K562 (cell line): ENCODE measurements around the gene PAIP2. TPM values are rescaled to one million over a fixed set of nuclear protein-coding genes. Genes with fewer than 3 reads are reported as not detected.

Source experiments
- ARNT ChIP-seq, 2 experiments: fragments of 450-650 bp; IDR thresholded peaks; 2 replicates each; pipeline ENCODE4 v1.6.1; 2016; ENCODE audit warnings: mild to moderate bottlenecking in 1 of 2
- HDAC1 ChIP-seq, 2 experiments: fragments of 450-650 bp; IDR thresholded peaks; 2 replicates each; pipeline ENCODE4 v1.6.1; 2016 to 2017; ENCODE audit warnings: inconsistent platforms in 1 of 2, mild to moderate bottlenecking in 1 of 2, moderate library complexity in 1 of 2
- KAT7 ChIP-seq: sonication (generic); formaldehyde crosslinking; IDR thresholded peaks from 2 replicates; pipeline ENCODE4 v1.8.0; 2022; ENCODE audit warnings: missing genetic modification reagents, mild to moderate bottlenecking, borderline replicate concordance
- NCOA6 ChIP-seq: fragments of 450-650 bp; IDR thresholded peaks from 2 replicates; pipeline ENCODE4 v1.6.1; 2017; ENCODE audit warnings: mild to moderate bottlenecking
- NR2C2 ChIP-seq, 2 experiments: fragments of 200-800 bp in 1 of 2; sonication (Bioruptor generic) in 1 of 2; sonication (generic) in 1 of 2; formaldehyde crosslinking in 1 of 2; IDR thresholded peaks; 2 replicates each; pipeline versions ENCODE4 v1.6.1 to v1.8.0; 2016 to 2022; ENCODE audit warnings: mild to moderate bottlenecking in 1 of 2, missing compliant biosample characterization in 1 of 2, missing genetic modification characterization in 1 of 2, missing genetic modification reagents in 1 of 2
- PHF8 ChIP-seq: fragments of 200-600 bp; sonication (generic); IDR thresholded peaks from 2 replicates; pipeline ENCODE4 v1.6.1; 2012; ENCODE audit warnings: mixed run types, mild to moderate bottlenecking, inconsistent platforms, low read length, moderate library complexity, borderline replicate concordance
- PKNOX1 ChIP-seq: fragments of 450-650 bp; IDR thresholded peaks from 2 replicates; pipeline ENCODE4 v1.6.1; 2016
- STAG1 ChIP-seq: sonication (generic); formaldehyde crosslinking; IDR thresholded peaks from 2 replicates; pipeline ENCODE4 v1.5.0; 2020; ENCODE audit warnings: missing genetic modification reagents, borderline replicate concordance
- TCF3 ChIP-seq: sonication (generic); formaldehyde crosslinking; IDR thresholded peaks from 2 replicates; pipeline ENCODE4 v1.4.0; 2020; ENCODE audit warnings: mild to moderate bottlenecking, missing genetic modification reagents
- TFAP4 ChIP-seq: sonication (generic); formaldehyde crosslinking; IDR thresholded peaks from 2 replicates; pipeline ENCODE4 v1.8.0; 2022; ENCODE audit warnings: missing genetic modification reagents, mild to moderate bottlenecking, moderate library complexity, borderline replicate concordance
- ZMIZ1 ChIP-seq, 2 experiments: fragments of 150-350 bp in 1 of 2; IDR thresholded peaks; 2 replicates each; pipeline ENCODE4 v1.6.1; 2012 to 2016; ENCODE audit warnings: low read depth in 2 of 2, low read length in 2 of 2, mild to moderate bottlenecking in 1 of 2, moderate library complexity in 1 of 2
- ZNF431 ChIP-seq: sonication (generic); formaldehyde crosslinking; IDR thresholded peaks from 2 replicates; pipeline ENCODE4 v1.8.0; 2022; ENCODE audit warnings: mild to moderate bottlenecking, missing genetic modification reagents
- polyA plus RNA-seq, 8 experiments: library from polyadenylated mRNA; depleted of rRNA in 4 of 8; stranded (reverse) in 5 of 8; unstranded in 3 of 8; fragments of >200 nt; fragmentation: Nextera tagmentation in 2 of 8; fragmentation: Illumina TruSeq in 1 of 8; extraction: Ambion mirVana in 2 of 8; extraction: Trizol in 1 of 8; gene quantifications; 2 replicates each; pipeline versions ENCODE4 v1.2.1 to v1.2.3, GENCODE V29; 2011 to 2014; ENCODE audit warnings: inconsistent platforms in 1 of 8, missing spikeins in 1 of 8
- total RNA-seq, 7 experiments: library from RNA; depleted of rRNA in 6 of 7; stranded (reverse); fragments of >200 nt in 6 of 7; fragmentation: Illumina TruSeq in 2 of 7; extraction: Trizol in 2 of 7; gene quantifications; 2 replicates each; pipeline versions ENCODE4 v1.2.1 to v1.2.3, GENCODE V29; 2011 to 2021; ENCODE audit warnings: low replicate concordance in 1 of 7

Gene PAIP2
- total and polyA plus RNA-seq, 9 of the 15 experiments (the other 6 are each of a cell fraction or from before 2014, with no cell fraction given), result 78.3 to 187 (median 128) TPM

- TF ChIP-seq TCF3 (CRISPR knock-in tag), result 0 out of 2 replicates have a peak, but pooled peaks have one; percentile 12
- TF ChIP-seq TFAP4, result peak; percentile 56; the same call in 1 of the 2 replicates
- TF ChIP-seq ZNF431 (CRISPR knock-in tag), result no peak
- TF ChIP-seq ZMIZ1 (IDR thresholded peaks at IDR 0.05; ENCODE audit: low read depth in 2 of 2, low read length in 2 of 2), result 0 out of 4 replicates have a peak, but pooled peaks of 1 of the 2 experiments have one; percentile 52
- TF ChIP-seq ARNT (IDR thresholded peaks at IDR 0.05), result peak in 1 of 2 experiments; percentile 44; a peak in 1 of 4 replicates
- TF ChIP-seq PKNOX1, result 0 out of 2 replicates have a peak, but pooled peaks have one; percentile 15
- TF ChIP-seq STAG1 (CRISPR knock-in tag), result peak; percentile 20; the same call in 1 of the 2 replicates
- TF ChIP-seq NCOA6, result no peak
- TF ChIP-seq KAT7 (CRISPR knock-in tag), result 0 out of 2 replicates have a peak, but pooled peaks have one; percentile 26
- TF ChIP-seq PHF8, result peak; percentile 29; the same call in 1 of the 2 replicates
- TF ChIP-seq NR2C2 (CRISPR knock-in tag; IDR thresholded peaks at IDR 0.05), result no peak
- peak; percentile 77; the same call in 1 of the 2 replicates for TF ChIP-seq NR2C2 (tag; IDR thresholded peaks at IDR 0.05)
- TF ChIP-seq HDAC1 (IDR thresholded peaks at IDR 0.05), result peak in 1 of 2 experiments; percentile 20; a peak in 1 of 4 replicates
Observed at GRCh38 chr5:139385061-139386049, 43.7 kb downstream of the PAIP2 start (continued).
